Glutamatergic neuron (in vitro differentiated cells): ENCODE results near the gene HLA-DMA. TPM values are rescaled to one million over a fixed set of nuclear protein-coding genes. Genes with fewer than 3 reads are reported as not detected.
A peak's percentile ranks its signal among the peaks of the same experiment; 100 is the strongest.

Experiments used
- DNase-seq: peaks from one replicate; pipeline ENCODE4 v3.0.0; 2022
- H3K27ac Mint-ChIP-seq: one replicate; pipeline ENCODE4 v1.8.0; 2020; ENCODE audit warnings: mild to moderate bottlenecking, mixed read lengths, inconsistent platforms; ENCODE audit not compliant: unreplicated experiment
- H3K27me3 Mint-ChIP-seq: one replicate; pipeline ENCODE4 v1.8.0; 2020; ENCODE audit warnings: mild to moderate bottlenecking, moderate library complexity, mixed read lengths, inconsistent platforms; ENCODE audit not compliant: unreplicated experiment
- H3K36me3 Mint-ChIP-seq: one replicate; pipeline ENCODE4 v1.8.0; 2020; ENCODE audit warnings: mild to moderate bottlenecking, mixed read lengths, inconsistent platforms; ENCODE audit not compliant: unreplicated experiment
- H3K4me1 Mint-ChIP-seq: one replicate; pipeline ENCODE4 v1.8.0; 2020; ENCODE audit warnings: mild to moderate bottlenecking, low read depth, mixed read lengths, inconsistent platforms; ENCODE audit not compliant: unreplicated experiment
- H3K4me3 Mint-ChIP-seq: one replicate; pipeline ENCODE4 v1.8.0; 2020; ENCODE audit warnings: mild to moderate bottlenecking, mixed read lengths, inconsistent platforms; ENCODE audit not compliant: unreplicated experiment
- H3K9me3 Mint-ChIP-seq: one replicate; pipeline ENCODE4 v1.8.0; 2020; ENCODE audit warnings: mild to moderate bottlenecking, moderate library complexity, mixed read lengths, inconsistent platforms; ENCODE audit not compliant: unreplicated experiment
- CTCF ChIP-seq: fragments of 200-600 bp; sonication (generic); IDR thresholded peaks from one replicate; pipeline ENCODE4 v1.5.0; 2021; ENCODE audit not compliant: partially characterized antibody, unreplicated experiment
- total RNA-seq: library from RNA; stranded (reverse); fragmentation: NEBNext Ultra II Directional; extraction: Animal tissue kit (Norgen Biotek cat#: 25700); gene quantifications from one replicate; pipeline ENCODE4 v1.2.1, GENCODE V29; 2021; ENCODE audit not compliant: unreplicated experiment

The HLA-DMA gene
- total RNA-seq, 1 donor from 2014 or later = 0.76 TPM

DNA sequence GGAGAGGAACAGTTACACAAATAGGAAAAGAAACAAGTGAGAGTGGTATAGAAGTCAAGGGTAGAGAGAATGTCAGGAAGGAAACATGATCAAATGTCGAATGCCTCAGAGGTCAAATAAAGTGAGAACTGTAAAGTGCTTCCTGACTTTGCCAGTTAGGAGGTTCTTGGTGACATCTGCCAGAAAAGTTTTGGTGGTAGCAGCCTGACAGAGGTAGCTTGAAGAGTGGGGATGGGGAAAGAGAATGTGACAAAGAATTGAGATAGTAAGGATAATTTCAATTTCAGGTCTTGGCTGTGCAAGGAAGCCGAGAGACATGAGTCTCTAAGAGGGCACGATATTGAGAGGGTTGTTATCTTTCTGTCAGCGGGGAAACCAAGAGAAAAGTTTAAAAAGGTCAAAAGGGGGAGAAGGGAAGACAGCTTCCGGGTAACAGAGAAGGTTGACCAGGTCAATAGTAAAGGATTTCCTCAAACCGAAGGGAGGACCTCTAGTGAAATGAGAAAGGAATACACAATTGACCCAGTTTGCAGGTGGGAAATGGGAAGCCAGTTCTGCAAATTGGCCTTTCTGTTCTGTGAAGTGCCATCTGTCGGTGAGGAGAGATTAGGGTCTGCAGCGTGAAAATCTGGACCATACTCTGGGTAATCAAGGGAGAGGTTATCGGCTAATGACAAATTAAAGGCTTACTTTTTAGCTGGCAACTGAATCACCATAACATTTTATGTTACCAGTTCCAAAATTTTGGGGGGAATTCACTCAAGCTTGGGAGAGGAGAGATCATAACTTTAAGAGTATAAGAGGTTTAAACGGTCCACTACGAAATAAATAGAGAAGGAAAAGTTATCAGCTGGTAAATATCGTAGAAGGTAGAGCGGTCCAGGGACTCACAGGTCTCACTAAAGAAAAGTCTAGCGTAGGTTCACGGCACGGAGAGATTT, 14.5 kb upstream of the HLA-DMA start:
- Mint-ChIP-seq H3K9me3 (peaks cover 25% of the 10 kb centered on the region), H3K4me3 (peak overlapping the region; percentile 97), H3K27me3 (peaks cover 26% of the 10 kb centered on the region), H3K4me1 (peaks cover 15% of the 10 kb centered on the region), H3K27ac (peak overlapping the region; percentile 95), H3K36me3 (no peaks in the 10 kb centered on the region)
- no peak for DNase-seq
- no peak for TF ChIP-seq CTCF

DNA sequence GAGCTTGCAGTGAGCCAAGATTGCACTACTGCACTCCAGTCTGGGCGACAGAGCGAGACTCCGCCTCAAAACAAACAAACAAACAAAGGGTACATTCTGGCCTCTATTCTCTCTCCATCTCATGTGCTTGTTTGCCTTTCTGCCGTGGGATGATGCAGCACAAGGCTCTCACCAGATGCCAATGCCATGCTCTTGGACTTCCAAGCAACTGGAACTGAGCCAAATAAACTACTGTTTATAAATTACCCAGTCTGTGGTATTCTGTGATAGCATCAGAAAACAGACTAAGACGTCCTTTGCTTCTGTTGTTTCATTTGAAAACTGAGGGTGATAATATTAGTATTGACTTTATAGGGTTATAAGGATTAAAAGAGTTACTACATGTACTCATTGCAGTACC, 11.9 kb upstream of the HLA-DMA start:
- TF ChIP-seq CTCF = no peak
- Mint-ChIP-seq H3K27me3 (peaks cover 15% of the 10 kb centered on the region), H3K36me3 (no peaks in the 10 kb centered on the region), H3K9me3 (peaks cover 8% of the 10 kb centered on the region), H3K4me3 (no peak overlapping the region), H3K4me1 (peaks cover 15% of the 10 kb centered on the region), H3K27ac (no peak overlapping the region)
- no peak for DNase-seq

DNA sequence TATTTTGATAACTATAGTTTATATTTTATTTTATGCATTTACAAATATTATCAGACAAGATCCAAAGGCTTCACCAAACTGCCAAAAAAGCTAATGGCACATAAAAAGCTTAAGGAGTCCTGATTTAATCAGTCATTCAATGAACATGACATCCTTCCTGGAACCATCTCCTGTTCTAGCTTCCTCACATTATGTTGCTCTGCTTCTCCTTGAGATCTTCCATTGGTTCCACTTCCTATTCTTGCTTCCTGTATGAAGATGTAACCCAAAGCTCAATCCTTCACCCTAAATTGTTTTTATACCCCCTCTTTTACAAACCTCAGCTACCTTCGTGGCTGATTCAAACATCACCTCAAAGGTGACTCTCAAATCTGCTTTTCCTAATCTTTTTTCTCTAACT, 11.0 kb upstream of the HLA-DMA start:
- no peak for DNase-seq
- no peak for TF ChIP-seq CTCF
- Mint-ChIP-seq H3K4me1 (peaks cover 15% of the 10 kb centered on the region), H3K9me3 (peaks cover 5% of the 10 kb centered on the region), H3K36me3 (no peaks in the 10 kb centered on the region), H3K4me3 (no peak overlapping the region), H3K27me3 (peaks cover 12% of the 10 kb centered on the region), H3K27ac (no peak overlapping the region)

DNA sequence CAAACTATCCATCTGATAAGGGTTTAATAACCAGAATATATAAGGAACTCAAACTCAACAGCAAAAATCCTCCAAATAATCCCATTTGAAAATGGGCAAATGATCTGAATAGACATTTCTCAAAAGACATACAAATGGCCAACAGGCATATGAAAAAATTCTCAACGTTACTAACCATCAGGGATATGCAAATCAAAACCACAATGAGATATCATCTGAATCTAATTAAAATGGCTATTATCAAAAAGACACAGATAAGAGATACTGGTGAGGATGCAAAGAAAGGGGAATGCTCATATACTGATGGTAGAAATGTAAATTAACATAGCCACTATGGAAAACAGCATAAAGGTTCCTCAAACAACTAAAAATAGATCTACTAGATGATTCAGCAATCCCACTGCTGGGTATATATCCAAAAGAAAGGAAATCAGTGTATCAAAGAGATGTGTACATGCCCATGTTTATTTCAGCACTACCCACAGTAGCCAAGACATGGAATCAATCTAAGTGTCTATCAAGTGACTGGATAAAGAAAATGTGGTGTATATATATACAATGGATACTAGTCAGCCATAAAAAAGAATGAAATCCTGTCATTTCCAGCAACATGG, 9.4 kb upstream of the HLA-DMA start:
- no peak for DNase-seq
- H3K27ac Mint-ChIP-seq = no peak overlapping the region
- peaks cover 7% of the 10 kb centered on the region for H3K27me3 Mint-ChIP-seq
- no peaks in the 10 kb centered on the region for H3K9me3 Mint-ChIP-seq
- no peaks in the 10 kb centered on the region for H3K36me3 Mint-ChIP-seq
- H3K4me3 Mint-ChIP-seq = no peak overlapping the region
- TF ChIP-seq CTCF = no peak
- peaks cover 11% of the 10 kb centered on the region for H3K4me1 Mint-ChIP-seq

DNA sequence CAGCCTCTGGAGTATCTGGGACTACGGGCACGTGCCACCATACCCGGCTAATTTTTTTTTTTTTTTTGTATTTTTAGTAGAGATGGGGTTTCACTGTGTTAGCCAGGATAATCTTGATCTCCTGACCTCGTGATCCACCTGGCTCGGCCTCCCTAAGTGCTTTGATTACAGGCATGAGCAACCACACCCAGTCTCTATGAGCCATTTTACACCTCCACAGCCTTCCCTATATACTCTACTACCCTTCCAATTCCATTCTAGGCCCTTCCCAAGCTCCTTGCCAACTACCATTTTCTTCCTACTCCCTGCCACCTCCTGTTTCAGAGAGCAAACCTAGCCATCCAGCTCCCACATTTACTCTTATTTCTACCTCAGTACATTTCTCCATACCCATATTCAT, 7.7 kb upstream of the HLA-DMA start:
- Mint-ChIP-seq H3K9me3 (peaks cover 2% of the 10 kb centered on the region), H3K4me1 (no peaks in the 10 kb centered on the region), H3K27ac (no peak overlapping the region), H3K36me3 (no peaks in the 10 kb centered on the region), H3K4me3 (peak overlapping the region; percentile 10), H3K27me3 (peaks cover 3% of the 10 kb centered on the region)
- DNase-seq = no peak
- TF ChIP-seq CTCF = no peak
